KMS-11 (cell line): ENCODE data around the gene SELPLG.

ENCODE experiments used
- H2AFZ ChIP-seq: fragments of 200-600 bp; sonication (generic); 2 replicates; pipeline ENCODE4 v1.6.1; 2016; ENCODE audit warnings: antibody characterized with exemption, mixed run types, low read depth
- H3K27ac ChIP-seq: fragments of 200-600 bp; sonication (generic); 2 replicates; pipeline ENCODE4 v1.6.1; 2016; ENCODE audit warnings: mild to moderate bottlenecking, mixed run types
- H3K27me3 ChIP-seq: fragments of 200-600 bp; sonication (generic); 2 replicates; pipeline ENCODE4 v1.6.1; 2017; ENCODE audit warnings: mild to moderate bottlenecking, low read depth, mixed run types, moderate library complexity; ENCODE audit not compliant: insufficient read depth
- H3K36me3 ChIP-seq: fragments of 200-600 bp; sonication (generic); 2 replicates; pipeline ENCODE4 v1.6.1; 2017; ENCODE audit warnings: mild to moderate bottlenecking, mixed run types; ENCODE audit not compliant: insufficient read depth
- H3K4me1 ChIP-seq: fragments of 200-600 bp; sonication (generic); 2 replicates; pipeline ENCODE4 v1.6.1; 2016; ENCODE audit warnings: mild to moderate bottlenecking, low read depth, mixed run types; ENCODE audit not compliant: poor library complexity, severe bottlenecking
- H3K4me2 ChIP-seq: fragments of 200-600 bp; sonication (generic); 2 replicates; pipeline ENCODE4 v1.7.0; 2016; ENCODE audit warnings: mild to moderate bottlenecking, mixed run types
- H3K4me3 ChIP-seq: fragments of 200-600 bp; sonication (generic); IDR thresholded peaks from 2 replicates; pipeline ENCODE4 v1.6.1; 2017; ENCODE audit warnings: low read depth, low read length, mixed read lengths; ENCODE audit not compliant: insufficient read depth
- H3K79me2 ChIP-seq: fragments of 200-600 bp; sonication (generic); 2 replicates; pipeline ENCODE4 v1.6.1; 2016; ENCODE audit warnings: low read depth, mixed run types; ENCODE audit not compliant: insufficient read depth
- H3K9ac ChIP-seq: fragments of 200-600 bp; sonication (generic); 2 replicates; pipeline ENCODE4 v1.6.1; 2016; ENCODE audit warnings: mild to moderate bottlenecking, mixed run types
- H4K20me1 ChIP-seq: fragments of 200-600 bp; sonication (generic); 2 replicates; pipeline ENCODE4 v1.6.1; 2016; ENCODE audit warnings: mild to moderate bottlenecking, mixed run types; ENCODE audit not compliant: insufficient read depth
- TF ChIP-seq, protein P1 (sequence below): fragments of 200-600 bp; sonication (generic); conservative IDR thresholded peaks from 2 replicates; pipeline ENCODE4 v1.6.1; 2017; ENCODE audit warnings: low read depth, mild to moderate bottlenecking, antibody characterized with exemption, low read length, moderate library complexity, mixed read lengths

SELPLG gene

DNA sequence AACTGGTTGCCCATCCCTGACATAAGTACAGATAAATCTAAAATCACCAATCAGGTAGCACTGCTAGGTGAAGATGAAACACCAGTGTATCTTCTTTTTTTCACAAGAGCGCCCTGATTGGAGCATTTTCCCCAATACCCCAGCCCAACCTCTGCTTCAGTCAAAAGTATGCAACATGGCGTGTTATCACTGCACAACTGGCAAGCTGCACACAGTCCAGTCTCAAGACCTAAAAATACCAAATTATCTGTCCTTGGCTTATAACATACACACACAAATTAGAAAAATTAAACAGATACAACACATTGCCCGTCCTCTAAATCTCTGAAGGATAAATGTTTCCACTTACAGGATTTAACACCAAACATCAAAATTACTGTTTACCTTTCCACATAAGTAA, 20.2 kb upstream of the SELPLG start:
- TF ChIP-seq, protein P1, sequence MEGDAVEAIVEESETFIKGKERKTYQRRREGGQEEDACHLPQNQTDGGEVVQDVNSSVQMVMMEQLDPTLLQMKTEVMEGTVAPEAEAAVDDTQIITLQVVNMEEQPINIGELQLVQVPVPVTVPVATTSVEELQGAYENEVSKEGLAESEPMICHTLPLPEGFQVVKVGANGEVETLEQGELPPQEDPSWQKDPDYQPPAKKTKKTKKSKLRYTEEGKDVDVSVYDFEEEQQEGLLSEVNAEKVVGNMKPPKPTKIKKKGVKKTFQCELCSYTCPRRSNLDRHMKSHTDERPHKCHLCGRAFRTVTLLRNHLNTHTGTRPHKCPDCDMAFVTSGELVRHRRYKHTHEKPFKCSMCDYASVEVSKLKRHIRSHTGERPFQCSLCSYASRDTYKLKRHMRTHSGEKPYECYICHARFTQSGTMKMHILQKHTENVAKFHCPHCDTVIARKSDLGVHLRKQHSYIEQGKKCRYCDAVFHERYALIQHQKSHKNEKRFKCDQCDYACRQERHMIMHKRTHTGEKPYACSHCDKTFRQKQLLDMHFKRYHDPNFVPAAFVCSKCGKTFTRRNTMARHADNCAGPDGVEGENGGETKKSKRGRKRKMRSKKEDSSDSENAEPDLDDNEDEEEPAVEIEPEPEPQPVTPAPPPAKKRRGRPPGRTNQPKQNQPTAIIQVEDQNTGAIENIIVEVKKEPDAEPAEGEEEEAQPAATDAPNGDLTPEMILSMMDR: no peak
- no peak overlapping the region for H3K27ac ChIP-seq

GRCh38 chr12:108653082-108653516, 19.4 kb upstream of the SELPLG start:
- no peak overlapping the region for H3K27ac ChIP-seq
- H2AFZ ChIP-seq: no peak overlapping the region
- H3K27me3 ChIP-seq: no peaks in the 10 kb centered on the region
- H4K20me1 ChIP-seq: no peaks in the 10 kb centered on the region
- H3K79me2 ChIP-seq: no peaks in the 10 kb centered on the region
- no peaks in the 10 kb centered on the region for H3K36me3 ChIP-seq
- H3K4me2 ChIP-seq: no peak overlapping the region
- H3K4me3 ChIP-seq: no peak overlapping the region
- TF ChIP-seq, protein P1: no peak
- no peaks in the 10 kb centered on the region for H3K4me1 ChIP-seq
- no peak overlapping the region for H3K9ac ChIP-seq

More for the DNA sequence above, 20.2 kb upstream of the SELPLG start:
- Histone ChIP-seq H4K20me1 (no peaks in the 10 kb centered on the region), H3K4me3 (no peak overlapping the region), H3K79me2 (no peaks in the 10 kb centered on the region), H2AFZ (no peak overlapping the region), H3K9ac (no peak overlapping the region), H3K4me1 (no peaks in the 10 kb centered on the region), H3K4me2 (no peak overlapping the region), H3K27me3 (no peaks in the 10 kb centered on the region), H3K36me3 (no peaks in the 10 kb centered on the region)

DNA sequence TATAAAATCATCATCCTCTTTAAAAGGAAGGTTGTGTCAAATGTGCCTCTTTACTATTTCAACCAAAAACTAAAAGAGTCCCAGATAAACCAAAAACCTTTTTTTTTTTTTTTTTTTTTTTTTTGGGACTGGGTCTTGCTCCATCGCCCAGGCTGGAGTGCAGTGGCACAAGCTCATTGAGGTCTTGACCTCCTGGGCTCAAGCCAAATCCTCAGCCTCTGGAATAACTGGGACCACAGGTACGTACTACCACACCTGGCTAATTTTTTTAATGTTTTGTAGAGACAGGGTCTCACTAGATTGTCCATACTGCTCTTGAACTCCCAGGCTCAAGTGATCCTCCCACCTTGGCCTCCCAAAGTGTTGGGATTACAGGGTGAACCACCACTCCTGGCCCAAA, 16.4 kb upstream of the SELPLG start:
- no peak overlapping the region for H3K27ac ChIP-seq
- TF ChIP-seq, protein P1: no peak
- H3K79me2 ChIP-seq: no peaks in the 10 kb centered on the region
- no peaks in the 10 kb centered on the region for H3K36me3 ChIP-seq
- H3K4me3 ChIP-seq: no peak overlapping the region
- no peaks in the 10 kb centered on the region for H4K20me1 ChIP-seq
- H3K27me3 ChIP-seq: no peaks in the 10 kb centered on the region
- no peak overlapping the region for H2AFZ ChIP-seq
- H3K9ac ChIP-seq: no peak overlapping the region
- H3K4me1 ChIP-seq: peaks cover 3% of the 10 kb centered on the region
- H3K4me2 ChIP-seq: no peak overlapping the region

DNA sequence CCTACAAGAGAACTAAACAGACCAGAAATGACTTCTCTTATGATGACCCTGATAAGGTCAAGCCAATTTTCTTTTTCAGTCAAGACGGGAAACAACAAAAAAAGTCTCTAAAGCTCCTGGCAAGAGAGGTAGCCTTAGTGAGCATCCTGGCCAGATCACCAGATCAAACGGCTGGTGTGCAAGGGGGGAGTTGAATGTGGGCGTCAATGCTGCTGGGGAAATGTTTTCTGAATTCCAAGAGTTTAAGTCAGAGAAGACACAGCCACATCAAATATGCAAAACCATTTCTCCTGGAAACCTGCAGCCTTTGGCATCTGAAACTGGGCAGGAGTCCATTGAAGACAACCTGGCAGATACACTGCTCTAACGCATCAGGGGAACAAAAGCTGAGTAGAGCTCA, 16.0 kb upstream of the SELPLG start:
- H3K79me2 ChIP-seq: no peaks in the 10 kb centered on the region
- H4K20me1 ChIP-seq: no peaks in the 10 kb centered on the region
- no peaks in the 10 kb centered on the region for H3K36me3 ChIP-seq
- TF ChIP-seq, protein P1: no peak
- H3K27ac ChIP-seq: no peak overlapping the region
- H3K4me2 ChIP-seq: no peak overlapping the region
- H2AFZ ChIP-seq: no peak overlapping the region
- peaks cover 3% of the 10 kb centered on the region for H3K4me1 ChIP-seq
- H3K9ac ChIP-seq: no peak overlapping the region
- H3K27me3 ChIP-seq: no peaks in the 10 kb centered on the region
- no peak overlapping the region for H3K4me3 ChIP-seq

DNA sequence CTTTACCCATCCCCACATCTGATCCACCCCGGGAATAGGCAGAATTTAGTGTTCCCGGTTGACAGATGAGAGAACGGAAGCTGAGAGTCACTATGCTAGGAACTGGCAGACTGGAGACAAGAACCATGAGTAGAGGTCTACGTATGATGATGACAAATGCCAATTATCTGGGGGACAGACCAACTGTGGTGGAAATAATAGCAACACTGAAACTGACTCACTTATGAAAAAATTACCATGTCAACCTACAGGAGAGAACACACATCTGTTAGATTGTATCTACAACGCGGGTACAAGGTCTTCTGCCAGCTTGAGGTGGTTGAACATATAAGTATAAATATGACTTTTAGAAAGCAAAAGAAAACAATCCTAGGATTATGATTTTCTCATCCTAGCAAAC, 15.4 kb upstream of the SELPLG start:
- Histone ChIP-seq H4K20me1 (no peaks in the 10 kb centered on the region), H3K4me3 (no peak overlapping the region), H3K4me1 (peaks cover 4% of the 10 kb centered on the region), H3K9ac (no peak overlapping the region), H3K79me2 (no peaks in the 10 kb centered on the region), H3K4me2 (no peak overlapping the region), H3K27me3 (no peaks in the 10 kb centered on the region), H3K36me3 (no peaks in the 10 kb centered on the region), H3K27ac (no peak overlapping the region), H2AFZ (no peak overlapping the region)
- TF ChIP-seq, protein P1: no peak
